Endothelial cell of umbilical vein (primary cell): ENCODE results near the gene STN1.

ENCODE experiments used
- MYC ChIP-seq: IDR thresholded peaks from one replicate; pipeline ENCODE4 v1.6.1; 2011; ENCODE audit warnings: mild to moderate bottlenecking, low read depth, low read length
- POLR2A ChIP-seq: IDR thresholded peaks from 2 replicates; pipeline ENCODE4 v1.6.1; 2012; ENCODE audit warnings: low read depth, mild to moderate bottlenecking, control low read depth, low read length
- TF ChIP-seq, protein P1 (sequence below), 2 donors: IDR thresholded peaks; 1 replicate in 1 of 2; 2 replicates in 1 of 2; pipeline ENCODE4 v1.5.1; 2011; ENCODE audit warnings: low read length in 2 of 2, mild to moderate bottlenecking in 2 of 2, moderate library complexity in 2 of 2, control low read depth in 1 of 2, inconsistent platforms in 1 of 2, low read depth in 1 of 2; ENCODE audit not compliant: insufficient read depth in 1 of 2; ENCODE audit errors: extremely low read depth in 1 of 2
- TF ChIP-seq, protein P2 (sequence below): IDR thresholded peaks from 2 replicates; pipeline ENCODE4 v1.6.1; 2011; ENCODE audit not compliant: insufficient read depth, insufficient read length

DNA sequence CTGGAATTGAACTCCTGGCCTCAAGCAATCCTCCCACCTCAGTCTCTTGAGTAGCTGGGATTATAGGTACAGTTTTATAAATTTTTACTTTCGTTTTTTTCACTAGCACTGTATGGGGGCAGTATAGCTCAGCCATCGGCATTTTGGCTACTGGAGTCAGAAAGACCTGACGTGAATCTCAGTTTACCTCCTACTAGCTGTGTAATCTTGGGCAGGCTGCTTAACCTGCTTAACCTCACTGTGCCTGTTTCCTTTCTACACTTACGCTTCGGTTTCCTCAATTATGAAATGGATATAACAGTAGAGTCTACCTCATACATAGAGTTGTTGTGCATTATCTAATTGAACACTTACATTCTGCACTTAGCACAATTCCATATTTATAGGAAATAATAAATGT lies 16.7 kb downstream of the STN1 start:
- TF ChIP-seq, protein P1, sequence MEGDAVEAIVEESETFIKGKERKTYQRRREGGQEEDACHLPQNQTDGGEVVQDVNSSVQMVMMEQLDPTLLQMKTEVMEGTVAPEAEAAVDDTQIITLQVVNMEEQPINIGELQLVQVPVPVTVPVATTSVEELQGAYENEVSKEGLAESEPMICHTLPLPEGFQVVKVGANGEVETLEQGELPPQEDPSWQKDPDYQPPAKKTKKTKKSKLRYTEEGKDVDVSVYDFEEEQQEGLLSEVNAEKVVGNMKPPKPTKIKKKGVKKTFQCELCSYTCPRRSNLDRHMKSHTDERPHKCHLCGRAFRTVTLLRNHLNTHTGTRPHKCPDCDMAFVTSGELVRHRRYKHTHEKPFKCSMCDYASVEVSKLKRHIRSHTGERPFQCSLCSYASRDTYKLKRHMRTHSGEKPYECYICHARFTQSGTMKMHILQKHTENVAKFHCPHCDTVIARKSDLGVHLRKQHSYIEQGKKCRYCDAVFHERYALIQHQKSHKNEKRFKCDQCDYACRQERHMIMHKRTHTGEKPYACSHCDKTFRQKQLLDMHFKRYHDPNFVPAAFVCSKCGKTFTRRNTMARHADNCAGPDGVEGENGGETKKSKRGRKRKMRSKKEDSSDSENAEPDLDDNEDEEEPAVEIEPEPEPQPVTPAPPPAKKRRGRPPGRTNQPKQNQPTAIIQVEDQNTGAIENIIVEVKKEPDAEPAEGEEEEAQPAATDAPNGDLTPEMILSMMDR (IDR thresholded peaks at IDR 0.05; ENCODE audit: extremely low read depth in 1 of 2, insufficient read depth in 1 of 2, low read depth in 1 of 2, low read length in 2 of 2), result no peak
- TF ChIP-seq POLR2A (no peak), MYC (no peak)
- TF ChIP-seq, protein P2, sequence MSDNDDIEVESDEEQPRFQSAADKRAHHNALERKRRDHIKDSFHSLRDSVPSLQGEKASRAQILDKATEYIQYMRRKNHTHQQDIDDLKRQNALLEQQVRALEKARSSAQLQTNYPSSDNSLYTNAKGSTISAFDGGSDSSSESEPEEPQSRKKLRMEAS, result no peak
